Measurements from ENCODE around the gene ATP1A4. TPM values are rescaled to one million over a fixed set of nuclear protein-coding genes. Genes with fewer than 3 reads are reported as not detected.

Gene ATP1A4
- total and polyA plus RNA-seq, 2 of the 8 experiments (the other 6 are each of a cell fraction or from before 2014, with no cell fraction given) = 0.48 to 0.61 TPM

- no peak for TF ChIP-seq CBX5 (IDR thresholded peaks at IDR 0.05; ENCODE audit: low read depth, low read length)
- TF ChIP-seq SUZ12 (IDR thresholded peaks at IDR 0.05; ENCODE audit: low read length) = no peak
Observed at GRCh38 chr1:160226623-160227022, 75.2 kb downstream of the ATP1A4 start (continued).
